ENCODE results near the gene RIMBP2.

- no peak for TF ChIP-seq EZH2 (IDR thresholded peaks at IDR 0.05; ENCODE audit: borderline replicate concordance, low read length)
- TF ChIP-seq CTCF (IDR thresholded peaks at IDR 0.05; ENCODE audit: low read length) = no peak
Observed at GRCh38 chr12:130391186-130391585, 324.9 kb downstream of the RIMBP2 start.
